ENCODE measurements around the gene RAB11B. TPM values are rescaled to one million over a fixed set of nuclear protein-coding genes. Genes with fewer than 3 reads are reported as not detected.

RAB11B gene
- total and polyA plus RNA-seq, 10 of the 15 experiments (the other 5 are each of a cell fraction or from before 2014, with no cell fraction given) = 0.92 to 82.5 (median 17.9) TPM

- no peak for TF ChIP-seq ZBTB33 (IDR thresholded peaks at IDR 0.05)
- no peak for TF ChIP-seq TCF7 (IDR thresholded peaks at IDR 0.05; ENCODE audit: borderline replicate concordance)
Measured at GRCh38 chr19:8401981-8402411, 11.8 kb downstream of the RAB11B start (continued).

DNA sequence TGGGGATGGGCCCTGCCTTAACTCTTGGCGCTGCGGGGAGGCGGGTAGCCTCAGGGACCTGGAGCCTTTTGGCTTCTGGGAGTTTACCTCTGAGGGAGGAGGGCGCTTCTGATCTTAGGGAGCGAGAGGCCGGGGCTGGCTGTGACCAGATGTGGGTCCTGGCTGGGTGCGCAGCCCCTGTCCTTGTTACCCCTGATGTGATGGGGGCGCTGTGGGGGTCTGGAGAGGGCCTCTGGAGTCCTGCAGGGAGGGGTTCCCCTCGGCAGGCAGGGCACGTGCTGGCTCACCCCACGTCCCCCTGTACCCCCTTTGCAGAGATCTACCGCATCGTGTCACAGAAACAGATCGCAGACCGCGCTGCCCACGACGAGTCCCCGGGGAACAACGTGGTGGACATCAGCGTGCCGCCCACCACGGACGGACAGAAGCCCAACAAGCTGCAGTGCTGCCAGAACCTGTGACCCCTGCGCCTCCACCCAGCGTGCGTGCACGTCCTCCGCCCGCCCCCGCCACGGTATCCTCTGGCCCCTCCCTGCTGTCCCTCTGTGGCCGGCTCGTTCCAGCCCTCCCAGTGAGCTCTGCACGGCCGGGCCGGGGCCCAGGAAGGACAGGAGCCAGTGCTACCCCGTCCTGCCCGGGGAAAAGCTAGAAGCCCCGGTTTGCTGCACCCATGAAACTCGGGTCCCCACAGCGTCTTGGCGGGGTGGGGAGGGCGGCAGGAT, 13.1 kb downstream of the RAB11B start:
- RAD21 ChIA-PET (ENCODE audit: unreplicated experiment) = no interaction called here
- Histone ChIP-seq H3K4me1 (ENCODE audit: control insufficient read depth, insufficient read depth, low read length) (no peaks in the 10 kb centered on the region), H3K27me3 (replicated peaks in 1 of 2; ENCODE audit: control insufficient read depth in 2 of 2, insufficient read depth in 2 of 2, low read length in 1 of 2) (no peaks in the 10 kb centered on the region), H3K9me3 (replicated peaks; ENCODE audit: control insufficient read depth, insufficient read depth, low read length) (no peaks in the 10 kb centered on the region), H3K79me2 (ENCODE audit: control insufficient read depth, insufficient read depth, low read length) (no peaks in the 10 kb centered on the region; the same call in none of the 2 replicates), H4K20me1 (ENCODE audit: control insufficient read depth, insufficient read depth) (no peaks in the 10 kb centered on the region), H3K4me3 (no peak overlapping the region), H3K4me2 (ENCODE audit: control insufficient read depth, insufficient read depth) (no peak overlapping the region), H3K27ac (ENCODE audit: control insufficient read depth, insufficient read depth) (no peak overlapping the region), H3K9ac (ENCODE audit: control insufficient read depth, insufficient read depth, low read length) (no peak overlapping the region), H3K36me3 (ENCODE audit: control insufficient read depth in 2 of 2, insufficient read depth in 2 of 2, low read length in 1 of 2) (peaks cover 3 to 30% of the 10 kb centered on the region in 2 experiments; a peak in 2 of 4 replicates), H2AFZ (ENCODE audit: control insufficient read depth, low read depth, low read length) (no peak overlapping the region)
- in situ Hi-C loops (cut with MboI) = no loop called here
- TF ChIP-seq FOXM1 (IDR thresholded peaks at IDR 0.05; ENCODE audit: low read depth, low read length) (no peak), DPF2 (IDR thresholded peaks at IDR 0.05) (no peak), IRF4 (IDR thresholded peaks at IDR 0.05; ENCODE audit: low read depth, low read length) (no peak), ZBTB40 (IDR thresholded peaks at IDR 0.05; ENCODE audit: borderline replicate concordance) (no peak), ZNF207 (IDR thresholded peaks at IDR 0.05; ENCODE audit: borderline replicate concordance) (no peak), POLR2AphosphoS2 (IDR thresholded peaks at IDR 0.05; ENCODE audit: low read depth, low read length) (no peak), BHLHE40 (IDR thresholded peaks at IDR 0.05; ENCODE audit: borderline replicate concordance in 1 of 2, low read depth in 2 of 2, low read length in 1 of 2) (no peak), BCLAF1 (IDR thresholded peaks at IDR 0.05) (no peak), HDAC6 (IDR thresholded peaks at IDR 0.05; ENCODE audit: unreplicated experiment) (no peak), SUPT20H (IDR thresholded peaks at IDR 0.05; ENCODE audit: borderline replicate concordance, control insufficient read depth, low read depth, low read length) (no peak), PAX8 (IDR thresholded peaks at IDR 0.05) (no peak)
- FAIRE-seq (no peak), DNase-seq (ENCODE audit: low read depth, low spot score) (no peak), ATAC-seq (no peak)
- SMC1A ChIA-PET (ENCODE audit: uncharacterized antibody, unreplicated experiment) = interaction anchor here (1.1 kb wide), 1 partner anchor 46 kb away, joined by 3 read pairs; no protein-coding TSS in a partner anchor
- 96% methylated on average over 39 of the region's 44 CpGs for WGBS (ENCODE audit: insufficient coverage, insufficient replicate concordance, low lambda C conversion rate, missing lambda C conversion rate)
- BruUV-seq (replicated peaks) = no TSS peak
- CTCF ChIA-PET = no interaction called here
- POLR2A ChIA-PET = no interaction called here
- intact Hi-C loops (cut with micrococcal nuclease; ENCODE audit: unreplicated experiment) = no loop called here
